GM13977 (cell line): Measurements from ENCODE around the gene CDKN1C.

Experiments used
- DNase-seq: peaks from one replicate; pipeline ENCODE4 v3.0.0; 2012; ENCODE audit warnings: low spot score
- in situ Hi-C: fragments of 300-500 bp; cut with MboI; formaldehyde crosslinking; loops from one replicate; pipeline ENCODE4 v1.12.0; 2022; ENCODE audit warnings: low sequenced_read_pairs, low pct_unique_long_range_greater_than_20kb, mixed read lengths, inconsistent platforms; ENCODE audit not compliant: unreplicated experiment
- TF ChIP-seq, protein P1 (sequence below): IDR thresholded peaks from 2 replicates; pipeline ENCODE4 v1.5.1; 2012; ENCODE audit warnings: mild to moderate bottlenecking, control low read depth; ENCODE audit not compliant: insufficient read depth; ENCODE audit errors: extremely low read depth, missing control alignments

Gene CDKN1C

DNA sequence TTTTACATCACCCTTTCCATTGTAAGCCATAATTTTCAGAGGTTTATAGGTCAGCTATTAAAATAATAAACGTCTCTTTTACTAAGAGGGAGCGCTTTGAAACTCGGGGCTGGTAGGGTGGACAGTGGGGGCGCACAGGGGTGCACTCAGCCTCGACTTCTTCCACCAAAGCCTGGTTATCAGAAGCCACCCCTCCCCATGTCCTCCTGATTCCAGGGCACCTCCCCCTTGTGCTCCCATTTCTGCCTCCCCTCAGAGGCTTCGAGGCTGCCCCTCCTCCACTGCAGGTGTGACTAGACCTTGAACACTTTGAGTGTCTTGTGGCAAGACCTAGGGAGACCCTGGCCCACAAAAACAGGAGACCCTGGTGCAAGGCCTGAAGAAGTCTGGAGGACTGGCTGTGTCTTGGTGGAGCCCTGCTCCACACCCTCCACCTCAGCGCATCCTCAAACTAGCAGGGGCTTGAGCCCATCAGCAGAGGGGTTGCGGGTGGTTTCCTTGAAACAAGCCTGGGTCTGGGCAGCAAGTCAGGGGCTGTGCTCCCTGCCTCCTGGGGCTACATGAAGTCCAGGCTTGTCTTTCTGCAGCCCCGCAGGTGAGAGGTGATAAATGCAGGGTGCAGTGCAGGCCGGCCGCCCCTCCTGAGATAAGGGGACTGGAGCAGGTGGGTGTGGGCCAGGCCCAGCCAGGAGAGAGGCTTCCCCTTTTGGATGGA lies 3.0 kb downstream of the CDKN1C start:
- TF ChIP-seq, protein P1, sequence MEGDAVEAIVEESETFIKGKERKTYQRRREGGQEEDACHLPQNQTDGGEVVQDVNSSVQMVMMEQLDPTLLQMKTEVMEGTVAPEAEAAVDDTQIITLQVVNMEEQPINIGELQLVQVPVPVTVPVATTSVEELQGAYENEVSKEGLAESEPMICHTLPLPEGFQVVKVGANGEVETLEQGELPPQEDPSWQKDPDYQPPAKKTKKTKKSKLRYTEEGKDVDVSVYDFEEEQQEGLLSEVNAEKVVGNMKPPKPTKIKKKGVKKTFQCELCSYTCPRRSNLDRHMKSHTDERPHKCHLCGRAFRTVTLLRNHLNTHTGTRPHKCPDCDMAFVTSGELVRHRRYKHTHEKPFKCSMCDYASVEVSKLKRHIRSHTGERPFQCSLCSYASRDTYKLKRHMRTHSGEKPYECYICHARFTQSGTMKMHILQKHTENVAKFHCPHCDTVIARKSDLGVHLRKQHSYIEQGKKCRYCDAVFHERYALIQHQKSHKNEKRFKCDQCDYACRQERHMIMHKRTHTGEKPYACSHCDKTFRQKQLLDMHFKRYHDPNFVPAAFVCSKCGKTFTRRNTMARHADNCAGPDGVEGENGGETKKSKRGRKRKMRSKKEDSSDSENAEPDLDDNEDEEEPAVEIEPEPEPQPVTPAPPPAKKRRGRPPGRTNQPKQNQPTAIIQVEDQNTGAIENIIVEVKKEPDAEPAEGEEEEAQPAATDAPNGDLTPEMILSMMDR, result no peak
- in situ Hi-C loops, result no loop called here
- no peak for DNase-seq

DNA sequence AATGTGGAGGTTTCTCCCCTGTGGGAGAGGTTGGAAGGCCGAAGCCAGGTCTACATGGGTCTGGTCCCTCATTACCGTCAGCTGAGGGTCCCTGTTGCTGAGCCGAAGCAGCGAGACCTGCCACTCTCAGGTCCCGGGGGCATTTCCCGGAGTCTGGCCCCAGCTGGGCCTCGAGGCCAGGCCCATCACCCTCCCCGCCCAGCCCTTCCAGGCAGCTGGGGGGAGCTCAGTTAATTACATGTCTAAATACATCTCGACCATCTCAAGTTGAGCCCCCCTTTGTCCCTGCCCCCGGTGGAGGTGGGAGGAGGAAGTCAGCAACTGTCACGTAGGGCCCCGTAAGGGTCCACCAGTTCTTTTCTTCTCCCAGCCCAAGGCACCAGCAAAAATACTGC lies 3.6 kb downstream of the CDKN1C start:
- DNase-seq, result no peak
- TF ChIP-seq, protein P1, result no peak
- in situ Hi-C loops, result no loop called here

DNA sequence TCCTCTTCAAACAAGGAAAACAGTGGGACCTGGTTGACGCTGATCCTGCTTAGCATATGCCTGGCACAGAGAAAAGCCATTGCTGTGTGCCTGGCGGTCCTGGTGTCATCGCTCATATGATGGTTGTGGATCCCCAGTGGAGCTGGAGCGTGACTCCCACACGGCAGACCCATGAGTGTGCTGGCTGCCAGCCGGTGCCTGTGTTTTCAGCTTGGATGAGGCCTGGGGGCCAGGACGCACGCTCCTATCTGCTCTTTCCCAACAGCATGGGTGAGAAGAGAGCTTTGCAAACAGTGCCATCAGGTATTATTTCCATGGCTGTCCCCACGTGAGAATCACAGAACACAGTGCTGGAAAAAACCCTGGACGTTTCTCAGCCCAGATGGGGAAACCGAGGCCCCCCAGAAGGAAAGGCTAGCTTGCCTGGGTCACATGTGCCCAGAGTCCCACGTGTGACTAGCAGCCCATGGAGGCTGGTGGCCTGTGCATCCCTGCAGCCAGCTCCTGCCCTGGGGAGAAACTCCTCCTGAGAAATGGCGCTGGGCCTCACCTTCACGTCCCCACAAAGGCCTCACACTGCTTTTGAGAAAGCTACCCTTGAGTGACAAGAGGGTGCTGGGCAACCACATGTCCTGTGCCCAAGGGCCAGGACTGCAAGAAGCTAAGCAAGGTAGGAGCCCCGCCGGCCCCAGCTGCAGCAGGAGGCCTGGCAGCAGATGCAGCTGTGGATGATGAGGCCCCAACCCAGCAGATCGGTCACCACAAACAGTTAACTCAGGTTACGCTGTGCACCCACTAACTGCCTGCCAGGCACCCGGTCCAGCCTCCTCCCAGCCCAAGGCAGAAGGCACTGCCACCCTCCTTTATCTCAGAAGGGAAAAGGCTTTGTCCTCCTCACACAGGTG lies 4.2 kb downstream of the CDKN1C start:
- TF ChIP-seq, protein P1, result no peak
- DNase-seq, result no peak
- in situ Hi-C loops, result no loop called here

DNA sequence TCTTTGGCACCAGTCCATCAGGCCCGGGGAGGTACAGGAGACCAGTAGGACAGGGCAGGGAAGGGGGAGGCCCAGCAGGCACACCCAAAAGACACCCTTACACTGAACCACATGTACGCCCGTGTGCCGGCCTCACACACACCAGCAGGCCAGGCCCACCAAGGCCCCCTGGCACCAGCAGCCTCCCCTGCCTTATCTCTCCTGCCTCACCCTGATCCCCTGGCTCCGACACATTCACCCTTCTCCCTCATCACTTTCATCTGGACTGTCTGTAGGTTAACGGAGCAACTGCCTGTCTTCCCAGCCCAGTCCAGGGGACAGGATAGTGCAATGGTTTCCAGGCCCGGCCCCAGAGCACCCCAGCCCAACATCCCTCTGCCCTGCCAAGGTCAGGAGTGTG lies 4.9 kb downstream of the CDKN1C start:
- no peak for DNase-seq
- in situ Hi-C loops, result no loop called here

DNA sequence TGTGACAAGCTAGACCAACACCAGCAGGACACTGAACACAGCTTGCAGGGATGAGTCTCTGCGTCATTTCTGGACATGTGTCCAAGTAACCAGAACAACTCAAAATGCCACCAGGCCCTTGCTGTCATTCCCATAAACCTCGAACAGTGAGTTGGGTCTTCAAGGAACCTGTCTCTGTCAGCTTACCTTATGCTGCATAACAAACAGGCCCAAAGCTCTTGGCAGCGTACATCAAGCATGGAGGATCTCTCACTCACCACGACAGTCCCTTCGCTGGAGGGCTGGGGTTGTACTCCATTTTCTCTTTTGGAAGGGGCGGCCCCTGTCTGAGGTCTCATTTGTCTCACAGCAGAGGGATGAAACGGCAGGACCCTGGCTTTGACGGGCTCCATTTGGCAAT lies 6.8 kb downstream of the CDKN1C start:
- TF ChIP-seq, protein P1, result no peak
- no peak for DNase-seq
- in situ Hi-C loops, result no loop called here

More for the DNA sequence above, 4.9 kb downstream of the CDKN1C start:
- TF ChIP-seq, protein P1, result no peak

DNA sequence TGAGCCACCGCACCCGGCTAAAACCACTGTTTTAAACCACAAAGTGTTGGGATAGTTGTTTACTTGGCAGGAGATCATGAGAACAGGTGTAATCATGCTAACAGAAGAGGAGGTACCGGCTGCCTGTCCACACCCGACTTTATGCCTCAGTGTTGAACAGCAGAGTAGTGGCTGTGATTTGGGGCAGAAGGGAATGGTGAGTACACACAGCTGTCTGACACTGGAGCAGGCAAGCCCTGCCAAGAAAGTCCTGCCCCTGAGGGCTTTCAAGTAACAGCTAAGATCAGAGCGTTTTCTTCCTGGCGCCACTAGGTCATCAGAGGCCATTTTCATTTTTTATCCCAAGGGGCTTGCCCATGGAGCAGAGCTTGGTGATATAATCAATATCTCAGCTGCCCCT lies 8.1 kb downstream of the CDKN1C start:
- TF ChIP-seq, protein P1, result no peak
- no peak for DNase-seq
- in situ Hi-C loops, result no loop called here
